Measurements from ENCODE around the gene PTPRE. TPM values are rescaled to one million over a fixed set of nuclear protein-coding genes. Genes with fewer than 3 reads are reported as not detected.

The PTPRE gene
- total and polyA plus RNA-seq, 10 of the 15 experiments (the other 5 are each of a cell fraction or from before 2014, with no cell fraction given): 2.9 to 7.6 (median 5.8) TPM

GRCh38 chr10:128062881-128063563, 156.1 kb downstream of the PTPRE start (continued):
- TF ChIP-seq CREB1 (IDR thresholded peaks at IDR 0.05; ENCODE audit: low read depth) (peak; percentile 37; the same call in 1 of the 2 replicates), SKIL (IDR thresholded peaks at IDR 0.05; ENCODE audit: low read depth, poor library complexity, severe bottlenecking) (no peak), ZNF384 (IDR thresholded peaks at IDR 0.05; ENCODE audit: borderline replicate concordance, low read depth, low read length) (peak; percentile 69), SMARCA5 (IDR thresholded peaks at IDR 0.05) (peak; percentile 65; the same call in 1 of the 2 replicates), PAX5 (IDR thresholded peaks at IDR 0.05; ENCODE audit: borderline replicate concordance, low read depth, low read length) (peak; percentile 73), SUZ12 (IDR thresholded peaks at IDR 0.05; ENCODE audit: unreplicated experiment) (no peak), YY1 (IDR thresholded peaks at IDR 0.05; ENCODE audit: low read depth, low read length) (0 out of 2 replicates have a peak, but pooled peaks have one; percentile 16), SP1 (IDR thresholded peaks at IDR 0.05; ENCODE audit: low read depth, low read length) (peak; percentile 61), ATF7 (IDR thresholded peaks at IDR 0.05; ENCODE audit: low read depth) (peak; percentile 71), YBX1 (IDR thresholded peaks at IDR 0.05) (no peak), GATAD2B (conservative IDR thresholded peaks at IDR 0.05; ENCODE audit: low read depth) (0 out of 2 replicates have a peak, but pooled peaks have one; percentile 40), CHD2 (IDR thresholded peaks at IDR 0.05; ENCODE audit: borderline replicate concordance, low read depth, low read length) (peak; percentile 47; the same call in 1 of the 2 replicates), ETV6 (conservative IDR thresholded peaks at IDR 0.05 in 1 of 2, IDR thresholded peaks at IDR 0.05 in 1 of 2; ENCODE audit: borderline replicate concordance in 1 of 2, low read depth in 1 of 2) (peak; percentile 88 to 100), POLR2A (IDR thresholded peaks at IDR 0.05; ENCODE audit: low read depth, low read length) (no peak), FOS (IDR thresholded peaks at IDR 0.05; ENCODE audit: borderline replicate concordance, extremely low read depth, insufficient read length) (no peak), EED (IDR thresholded peaks at IDR 0.05; ENCODE audit: low read depth) (peak; percentile 93), SREBF1 (IDR thresholded peaks at IDR 0.05; ENCODE audit: low read length) (no peak), GABPA (IDR thresholded peaks at IDR 0.05; ENCODE audit: low read depth) (peak; percentile 57; the same call in 1 of the 2 replicates), SPI1 (IDR thresholded peaks at IDR 0.05; ENCODE audit: borderline replicate concordance, insufficient read depth, low read depth, low read length) (peak; percentile 93), SMAD1 (IDR thresholded peaks at IDR 0.05; ENCODE audit: low read depth, partially characterized antibody) (no peak), NFXL1 (IDR thresholded peaks at IDR 0.05; ENCODE audit: borderline replicate concordance) (no peak), MTA2 (IDR thresholded peaks at IDR 0.05; ENCODE audit: low read depth) (peak; percentile 72), CHD1 (IDR thresholded peaks at IDR 0.05; ENCODE audit: low read depth, low read length) (no peak)
- TF ChIP-seq, protein P1, sequence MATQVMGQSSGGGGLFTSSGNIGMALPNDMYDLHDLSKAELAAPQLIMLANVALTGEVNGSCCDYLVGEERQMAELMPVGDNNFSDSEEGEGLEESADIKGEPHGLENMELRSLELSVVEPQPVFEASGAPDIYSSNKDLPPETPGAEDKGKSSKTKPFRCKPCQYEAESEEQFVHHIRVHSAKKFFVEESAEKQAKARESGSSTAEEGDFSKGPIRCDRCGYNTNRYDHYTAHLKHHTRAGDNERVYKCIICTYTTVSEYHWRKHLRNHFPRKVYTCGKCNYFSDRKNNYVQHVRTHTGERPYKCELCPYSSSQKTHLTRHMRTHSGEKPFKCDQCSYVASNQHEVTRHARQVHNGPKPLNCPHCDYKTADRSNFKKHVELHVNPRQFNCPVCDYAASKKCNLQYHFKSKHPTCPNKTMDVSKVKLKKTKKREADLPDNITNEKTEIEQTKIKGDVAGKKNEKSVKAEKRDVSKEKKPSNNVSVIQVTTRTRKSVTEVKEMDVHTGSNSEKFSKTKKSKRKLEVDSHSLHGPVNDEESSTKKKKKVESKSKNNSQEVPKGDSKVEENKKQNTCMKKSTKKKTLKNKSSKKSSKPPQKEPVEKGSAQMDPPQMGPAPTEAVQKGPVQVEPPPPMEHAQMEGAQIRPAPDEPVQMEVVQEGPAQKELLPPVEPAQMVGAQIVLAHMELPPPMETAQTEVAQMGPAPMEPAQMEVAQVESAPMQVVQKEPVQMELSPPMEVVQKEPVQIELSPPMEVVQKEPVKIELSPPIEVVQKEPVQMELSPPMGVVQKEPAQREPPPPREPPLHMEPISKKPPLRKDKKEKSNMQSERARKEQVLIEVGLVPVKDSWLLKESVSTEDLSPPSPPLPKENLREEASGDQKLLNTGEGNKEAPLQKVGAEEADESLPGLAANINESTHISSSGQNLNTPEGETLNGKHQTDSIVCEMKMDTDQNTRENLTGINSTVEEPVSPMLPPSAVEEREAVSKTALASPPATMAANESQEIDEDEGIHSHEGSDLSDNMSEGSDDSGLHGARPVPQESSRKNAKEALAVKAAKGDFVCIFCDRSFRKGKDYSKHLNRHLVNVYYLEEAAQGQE (IDR thresholded peaks at IDR 0.05; ENCODE audit: low read depth, low read length): no peak
- TF ChIP-seq, protein P2, sequence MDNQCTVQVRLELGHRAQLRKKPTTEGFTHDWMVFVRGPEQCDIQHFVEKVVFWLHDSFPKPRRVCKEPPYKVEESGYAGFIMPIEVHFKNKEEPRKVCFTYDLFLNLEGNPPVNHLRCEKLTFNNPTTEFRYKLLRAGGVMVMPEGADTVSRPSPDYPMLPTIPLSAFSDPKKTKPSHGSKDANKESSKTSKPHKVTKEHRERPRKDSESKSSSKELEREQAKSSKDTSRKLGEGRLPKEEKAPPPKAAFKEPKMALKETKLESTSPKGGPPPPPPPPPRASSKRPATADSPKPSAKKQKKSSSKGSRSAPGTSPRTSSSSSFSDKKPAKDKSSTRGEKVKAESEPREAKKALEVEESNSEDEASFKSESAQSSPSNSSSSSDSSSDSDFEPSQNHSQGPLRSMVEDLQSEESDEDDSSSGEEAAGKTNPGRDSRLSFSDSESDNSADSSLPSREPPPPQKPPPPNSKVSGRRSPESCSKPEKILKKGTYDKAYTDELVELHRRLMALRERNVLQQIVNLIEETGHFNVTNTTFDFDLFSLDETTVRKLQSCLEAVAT (IDR thresholded peaks at IDR 0.05): peak; percentile 35
